Trophoblast cell (in vitro differentiated cells and primary cell): ENCODE data around the gene IL20RB.

Source experiments
- DNase-seq, 2 donors: peaks; one replicate each; pipeline ENCODE4 v3.0.0-alpha.2; 2016
- H2AFZ ChIP-seq: 2 replicates; pipeline ENCODE4 v1.6.1; 2013; ENCODE audit warnings: low read length, moderate library complexity, mild to moderate bottlenecking; ENCODE audit not compliant: insufficient read depth, poor library complexity
- H2AK5ac ChIP-seq: 2 replicates; pipeline ENCODE4 v1.6.1; 2013; ENCODE audit warnings: mild to moderate bottlenecking, low read length
- H2BK120ac ChIP-seq: 2 replicates; pipeline ENCODE4 v1.6.1; 2013; ENCODE audit warnings: low read length, mild to moderate bottlenecking, moderate library complexity; ENCODE audit not compliant: insufficient read depth, poor library complexity
- H2BK12ac ChIP-seq: 2 replicates; pipeline ENCODE4 v1.6.1; 2013; ENCODE audit warnings: mild to moderate bottlenecking, low read length, moderate library complexity
- H2BK5ac ChIP-seq: 2 replicates; pipeline ENCODE4 v1.6.1; 2013; ENCODE audit warnings: low read length, low read depth, moderate library complexity, mild to moderate bottlenecking; ENCODE audit not compliant: poor library complexity
- H3K14ac ChIP-seq: 2 replicates; pipeline ENCODE4 v1.6.1; 2013; ENCODE audit warnings: mild to moderate bottlenecking, low read length
- H3K18ac ChIP-seq: 2 replicates; pipeline ENCODE4 v1.6.1; 2013; ENCODE audit warnings: mild to moderate bottlenecking, low read length
- H3K23ac ChIP-seq: 2 replicates; pipeline ENCODE4 v1.6.1; 2013; ENCODE audit warnings: low read length
- H3K27ac ChIP-seq: 2 replicates; pipeline ENCODE4 v1.5.1; 2013; ENCODE audit warnings: low read depth, mild to moderate bottlenecking, inconsistent platforms, low read length, moderate library complexity
- H3K27me3 ChIP-seq: 2 replicates; pipeline ENCODE4 v1.6.1; 2013; ENCODE audit warnings: inconsistent platforms, mild to moderate bottlenecking, low read length, moderate library complexity; ENCODE audit not compliant: insufficient read depth
- H3K36me3 ChIP-seq, 2 experiments: 1 replicate in 1 of 2; 2 replicates in 1 of 2; pipeline ENCODE4 v1.6.1; 2013; ENCODE audit warnings: low read length in 2 of 2, mild to moderate bottlenecking in 2 of 2, moderate library complexity in 1 of 2; ENCODE audit not compliant: insufficient read depth in 2 of 2, control insufficient read depth in 1 of 2
- H3K4ac ChIP-seq: 2 replicates; pipeline ENCODE4 v1.6.1; 2013; ENCODE audit warnings: low read depth, mild to moderate bottlenecking, low read length, moderate library complexity
- H3K4me1 ChIP-seq, 2 experiments: 1 replicate in 1 of 2; 2 replicates in 1 of 2; pipeline ENCODE4 v1.6.1; 2013; ENCODE audit warnings: low read length in 2 of 2, mild to moderate bottlenecking in 2 of 2, moderate library complexity in 1 of 2; ENCODE audit not compliant: insufficient read depth in 2 of 2, control insufficient read depth in 1 of 2
- H3K4me2 ChIP-seq: 2 replicates; pipeline ENCODE4 v1.6.1; 2013; ENCODE audit warnings: inconsistent platforms, mild to moderate bottlenecking, low read length, moderate library complexity
- H3K4me3 ChIP-seq: 2 replicates; pipeline ENCODE4 v1.5.1; 2013; ENCODE audit warnings: mild to moderate bottlenecking, low read depth, low read length, inconsistent platforms
- H3K79me1 ChIP-seq: one replicate; pipeline ENCODE4 v1.6.1; 2013; ENCODE audit warnings: low read length
- H3K79me2 ChIP-seq: 2 replicates; pipeline ENCODE4 v1.6.1; 2013; ENCODE audit warnings: low read length, mild to moderate bottlenecking; ENCODE audit not compliant: control insufficient read depth, insufficient read depth, poor library complexity
- H3K9ac ChIP-seq: 2 replicates; pipeline ENCODE4 v1.6.1; 2013; ENCODE audit warnings: mild to moderate bottlenecking, low read length
- H3K9me3 ChIP-seq: 2 replicates; pipeline ENCODE4 v1.6.1; 2013; ENCODE audit warnings: low read depth, mild to moderate bottlenecking, control low read depth, inconsistent platforms, low read length; ENCODE audit not compliant: insufficient read depth
- H4K12ac ChIP-seq: 2 replicates; pipeline ENCODE4 v1.6.1; 2013; ENCODE audit warnings: low read depth, mild to moderate bottlenecking, low read length, moderate library complexity
- H4K8ac ChIP-seq: 2 replicates; pipeline ENCODE4 v1.6.1; 2013; ENCODE audit warnings: low read depth, mild to moderate bottlenecking, low read length, moderate library complexity
- H4K91ac ChIP-seq: one replicate; pipeline ENCODE4 v1.6.1; 2013; ENCODE audit warnings: low read depth, mild to moderate bottlenecking, low read length, moderate library complexity
- WGBS: extraction: QIAGEN DNeasy Blood & Tissue Kit; methylation state at CpG from one replicate; pipeline ENCODE4 v1.1.7; 2013; ENCODE audit warnings: missing lambda C conversion rate; ENCODE audit not compliant: insufficient read length, insufficient coverage; ENCODE audit errors: extremely low coverage; 5-methylcytosine and 5-hydroxymethylcytosine counted together

Gene IL20RB

DNA sequence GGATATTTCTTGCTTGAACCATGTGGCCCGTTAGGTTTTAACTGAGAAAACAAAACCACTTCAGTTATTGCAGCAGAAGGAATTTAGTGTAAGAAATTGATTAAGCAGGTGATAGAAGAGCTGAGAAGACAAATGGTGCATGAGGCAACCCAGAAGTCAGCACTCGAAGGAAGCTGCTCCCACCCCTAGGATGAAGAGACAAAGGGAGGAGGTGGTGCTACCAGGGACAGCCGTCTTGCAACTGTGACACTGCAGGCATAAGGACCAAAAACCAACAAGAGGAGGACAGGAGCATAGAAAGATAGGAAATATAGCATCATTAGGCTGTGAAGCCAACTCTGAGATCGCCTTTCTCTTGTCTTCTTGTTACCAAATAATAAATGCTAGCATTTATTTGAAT lies 89.0 kb downstream of the IL20RB start:
- Histone ChIP-seq H4K91ac (no peak overlapping the region), H3K23ac (no peak overlapping the region), H2AFZ (no peak overlapping the region), H3K36me3 (no peaks in the 10 kb centered on the region), H3K79me2 (no peaks in the 10 kb centered on the region), H3K27me3 (no peaks in the 10 kb centered on the region), H3K27ac (no peak overlapping the region), H3K14ac (no peak overlapping the region), H2BK5ac (no peak overlapping the region), H2BK120ac (no peak overlapping the region), H3K79me1 (no peaks in the 10 kb centered on the region), H4K12ac (no peak overlapping the region), H2AK5ac (no peak overlapping the region), H3K4me2 (no peak overlapping the region), H4K8ac (no peak overlapping the region), H3K4ac (no peak overlapping the region), H3K4me3 (no peak overlapping the region), H3K18ac (no peak overlapping the region), H3K9ac (no peak overlapping the region), H2BK12ac (no peak overlapping the region), H3K9me3 (no peaks in the 10 kb centered on the region), H3K4me1 (no peaks in the 10 kb centered on the region)
- no peak for DNase-seq
- WGBS: no CpG with 5 or more reads among the region's 4 CpGs

GRCh38 chr3:137047240-137047639 lies 89.5 kb downstream of the IL20RB start:
- H4K91ac ChIP-seq: no peak overlapping the region
- no peak overlapping the region for H3K4me2 ChIP-seq
- no peaks in the 10 kb centered on the region for H3K9me3 ChIP-seq
- no peak overlapping the region for H4K12ac ChIP-seq
- H2BK120ac ChIP-seq: no peak overlapping the region
- no CpG with 5 or more reads among the region's 4 CpGs for WGBS
- no peak for DNase-seq
- no peak overlapping the region for H2AK5ac ChIP-seq
- H3K27ac ChIP-seq: no peak overlapping the region
- no peak overlapping the region for H3K4ac ChIP-seq
- H2BK5ac ChIP-seq: no peak overlapping the region
- no peaks in the 10 kb centered on the region for H3K27me3 ChIP-seq
- H2BK12ac ChIP-seq: no peak overlapping the region
- H3K4me1 ChIP-seq: no peaks in the 10 kb centered on the region
- H3K18ac ChIP-seq: no peak overlapping the region
- no peak overlapping the region for H4K8ac ChIP-seq
- no peaks in the 10 kb centered on the region for H3K79me2 ChIP-seq
- no peak overlapping the region for H2AFZ ChIP-seq
- H3K4me3 ChIP-seq: no peak overlapping the region
- no peak overlapping the region for H3K14ac ChIP-seq
- H3K79me1 ChIP-seq: no peaks in the 10 kb centered on the region
- no peak overlapping the region for H3K23ac ChIP-seq
- no peak overlapping the region for H3K9ac ChIP-seq
- no peaks in the 10 kb centered on the region for H3K36me3 ChIP-seq

DNA sequence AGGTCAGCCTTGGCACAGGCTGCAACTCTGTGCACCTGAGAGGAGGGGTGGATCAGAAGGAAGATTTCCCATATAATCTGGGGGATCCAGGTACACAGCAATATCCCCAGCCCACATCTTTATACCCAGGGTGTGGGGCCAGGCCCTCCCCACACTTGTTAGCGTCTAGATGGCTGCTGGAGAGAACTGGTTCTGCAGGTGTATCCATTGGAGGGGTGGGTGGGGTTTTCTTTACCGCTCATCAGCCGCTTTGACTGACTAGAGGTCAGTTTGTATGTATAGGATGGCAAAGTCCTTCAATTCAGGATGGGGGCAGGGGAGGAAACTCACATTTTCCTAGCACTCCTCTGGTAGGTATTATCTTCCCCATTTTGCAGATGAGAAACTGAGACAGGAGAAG lies 92.5 kb downstream of the IL20RB start:
- Histone ChIP-seq H3K36me3 (no peaks in the 10 kb centered on the region), H4K8ac (no peak overlapping the region), H2AK5ac (no peak overlapping the region), H3K4me3 (no peak overlapping the region), H3K4ac (no peak overlapping the region), H4K12ac (no peak overlapping the region), H3K4me2 (no peak overlapping the region), H3K27me3 (no peaks in the 10 kb centered on the region), H2BK120ac (no peak overlapping the region), H3K18ac (no peak overlapping the region), H3K4me1 (no peaks in the 10 kb centered on the region), H2BK12ac (no peak overlapping the region), H2AFZ (no peak overlapping the region), H3K23ac (no peak overlapping the region), H3K14ac (no peak overlapping the region), H3K79me2 (no peaks in the 10 kb centered on the region), H3K79me1 (no peaks in the 10 kb centered on the region), H2BK5ac (no peak overlapping the region), H3K27ac (no peak overlapping the region), H4K91ac (no peak overlapping the region), H3K9me3 (no peaks in the 10 kb centered on the region), H3K9ac (no peak overlapping the region)
- DNase-seq: no peak
- WGBS: no CpG with 5 or more reads among the region's 3 CpGs

DNA sequence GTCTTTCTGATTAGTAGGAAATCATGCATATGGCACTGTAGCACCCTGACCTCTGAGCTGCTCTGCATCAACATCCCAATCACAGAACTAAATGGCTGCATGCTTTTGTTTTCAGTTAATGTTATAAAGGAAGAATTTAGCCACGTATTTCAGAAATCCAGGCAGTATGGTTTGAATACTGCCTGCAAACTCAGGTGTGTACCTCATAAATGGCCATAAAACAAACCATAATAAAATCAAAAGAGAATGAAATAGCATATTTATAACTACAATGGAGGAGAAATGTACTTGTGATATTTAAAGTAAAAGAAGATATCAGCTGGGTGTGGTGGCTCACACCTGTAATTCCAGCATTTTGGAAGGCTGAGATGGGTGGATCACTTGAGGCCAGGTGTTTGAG lies 94.5 kb downstream of the IL20RB start:
- H3K18ac ChIP-seq: no peak overlapping the region
- H2BK12ac ChIP-seq: no peak overlapping the region
- no peak overlapping the region for H2BK120ac ChIP-seq
- no peaks in the 10 kb centered on the region for H3K79me1 ChIP-seq
- H3K9ac ChIP-seq: no peak overlapping the region
- H3K79me2 ChIP-seq: no peaks in the 10 kb centered on the region
- no peaks in the 10 kb centered on the region for H3K9me3 ChIP-seq
- H3K4me3 ChIP-seq: no peak overlapping the region
- no peak overlapping the region for H4K91ac ChIP-seq
- no peak overlapping the region for H4K12ac ChIP-seq
- no peak overlapping the region for H3K4ac ChIP-seq
- no peak overlapping the region for H3K27ac ChIP-seq
- no CpG with 5 or more reads among the region's 1 CpG for WGBS
- H3K27me3 ChIP-seq: no peaks in the 10 kb centered on the region
- no peak overlapping the region for H3K14ac ChIP-seq
- no peak overlapping the region for H2AK5ac ChIP-seq
- no peaks in the 10 kb centered on the region for H3K36me3 ChIP-seq
- no peak overlapping the region for H2BK5ac ChIP-seq
- H3K23ac ChIP-seq: no peak overlapping the region
- no peak overlapping the region for H2AFZ ChIP-seq
- no peak overlapping the region for H4K8ac ChIP-seq
- H3K4me2 ChIP-seq: no peak overlapping the region
- DNase-seq: no peak
- H3K4me1 ChIP-seq: no peaks in the 10 kb centered on the region
